RWPE1 (cell line): ENCODE measurements around the gene SCYGR8.

Experiments used
- CTCF ChIA-PET: fragments of 350-600 bp; sonication (Branson Sonifier 250); formaldehyde crosslinking; extraction: SDS; loops from one replicate; lab custom pipeline; 2021; lab: Yijun Ruan, JAX
- POLR2A ChIA-PET: fragments of 400-600 bp; formaldehyde crosslinking; extraction: SDS; loops from one replicate; lab custom pipeline; 2020; ENCODE audit warnings: antibody characterized with exemption; ENCODE audit not compliant: low non-redundant PET; lab: Yijun Ruan, JAX
- DNase-seq: peaks from one replicate; pipeline ENCODE4 v3.0.0; 2012; ENCODE audit warnings: low spot score
- H3K27ac ChIP-seq: fragments of 450-650 bp; 2 replicates; pipeline ENCODE4 v1.5.1; 2017
- CTCF ChIP-seq: fragments of 450-650 bp; conservative IDR thresholded peaks from 2 replicates; pipeline ENCODE4 v1.5.1; 2017; ENCODE audit warnings: low read depth, mild to moderate bottlenecking

SCYGR8 gene

DNA sequence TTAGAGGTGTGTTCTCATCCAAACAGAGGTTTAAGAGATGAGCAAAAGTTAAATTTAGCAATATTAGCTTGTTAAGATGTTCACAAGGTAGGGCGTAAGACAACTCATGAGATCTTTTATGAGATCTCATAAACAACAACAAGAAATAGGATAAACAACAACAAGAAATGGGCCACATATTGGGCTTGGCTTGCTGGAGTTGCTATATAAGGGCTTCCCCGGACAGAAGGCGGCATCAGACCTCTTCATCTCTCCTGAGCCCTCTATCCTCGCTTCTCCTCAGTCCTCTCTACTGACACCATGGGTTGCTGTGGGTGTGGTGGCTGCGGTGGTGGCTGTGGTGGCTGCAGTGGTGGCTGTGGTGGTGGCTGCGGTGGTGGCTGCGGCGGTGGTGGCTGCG is at the start of gene SCYGR8:
Gene SCYGR8 (plus strand): TSS at position 301 of the 400 bp plus-strand sequence. CDS start 0 bp downstream, at position 301.
- CTCF ChIA-PET: no interaction called here
- POLR2A ChIA-PET: no interaction called here
- DNase-seq: no peak
- no peak for TF ChIP-seq CTCF
- H3K27ac ChIP-seq: no peak within 1 kb of the TSS

GRCh38 chr2:227696990-227697679 is 48.6 kb upstream of the SCYGR8 start:
- H3K27ac ChIP-seq: no peak overlapping the region
- no peak for DNase-seq
- POLR2A ChIA-PET: no interaction called here
- no peak for TF ChIP-seq CTCF
- CTCF ChIA-PET: no interaction called here

DNA sequence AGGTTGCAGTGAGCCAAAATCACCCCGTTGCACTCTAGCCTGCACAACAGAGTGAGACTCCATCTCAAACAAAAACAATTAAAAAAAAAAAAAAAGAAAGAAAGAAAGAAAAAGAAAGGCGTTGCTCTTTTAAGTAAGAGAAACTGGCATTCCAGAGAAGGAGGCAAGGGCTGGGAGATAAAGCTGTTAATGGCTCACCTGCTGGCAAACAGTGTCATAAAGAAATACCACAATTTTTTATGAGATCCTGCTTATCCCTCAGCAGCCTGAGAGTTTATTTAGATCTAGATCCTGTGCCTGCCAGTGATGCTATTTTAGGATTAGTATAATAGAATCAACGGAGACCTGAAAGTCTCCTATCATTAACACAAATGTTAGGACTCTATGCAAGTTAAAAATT is 44.1 kb upstream of the SCYGR8 start:
- TF ChIP-seq CTCF: no peak
- ChIA-PET CTCF (no interaction called here), POLR2A (no interaction called here)
- H3K27ac ChIP-seq: no peak overlapping the region
- no peak for DNase-seq

DNA sequence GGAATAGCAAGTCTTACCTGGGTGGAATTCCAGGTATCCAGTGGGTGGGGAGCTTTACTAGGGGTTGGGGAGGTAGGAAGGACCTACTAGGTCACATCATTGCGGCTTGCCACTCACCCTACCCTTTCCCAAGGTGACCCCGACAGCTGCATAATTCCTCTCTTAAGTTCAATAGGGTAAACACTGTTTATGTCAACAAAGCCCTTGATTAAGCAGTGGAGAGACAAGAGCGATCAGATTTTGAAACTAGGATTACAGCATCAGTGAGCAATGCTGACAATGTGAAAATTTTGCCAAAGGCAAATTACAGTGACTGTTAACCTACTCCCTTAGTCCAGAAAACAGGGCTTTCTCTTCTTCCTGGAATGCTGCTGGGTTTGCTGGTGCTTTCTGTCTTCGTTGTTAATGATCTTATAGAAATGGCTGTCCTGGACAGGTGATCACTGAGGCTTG is 42.4 kb upstream of the SCYGR8 start:
- no peak overlapping the region for H3K27ac ChIP-seq
- CTCF ChIA-PET: no interaction called here
- no peak for TF ChIP-seq CTCF
- POLR2A ChIA-PET: no interaction called here
- peak; percentile 76 for DNase-seq

GRCh38 chr2:227703961-227704360 is 41.7 kb upstream of the SCYGR8 start:
- DNase-seq: peak; percentile 44
- CTCF ChIA-PET: no interaction called here
- H3K27ac ChIP-seq: no peak overlapping the region
- no peak for TF ChIP-seq CTCF
- POLR2A ChIA-PET: no interaction called here

GRCh38 chr2:227706859-227707258 is 38.8 kb upstream of the SCYGR8 start:
- ChIA-PET CTCF (interaction anchor here (0.6 kb wide), 1 partner anchor 314 kb away, joined by 3 read pairs; no protein-coding TSS in a partner anchor), POLR2A (no interaction called here)
- DNase-seq: no peak
- TF ChIP-seq CTCF: no peak
- no peak overlapping the region for H3K27ac ChIP-seq
